LNCaP clone FGC (cell line): ENCODE measurements around the gene RILPL2.

Experiments
- DNase-seq: peaks from one replicate; pipeline ENCODE4 v3.0.0-alpha.2; 2011; ENCODE audit warnings: low read depth
- H3K4me3 ChIP-seq: 2 replicates; pipeline ENCODE4 v1.5.1; 2011; ENCODE audit warnings: mild to moderate bottlenecking, low read depth, low read length, control low read depth
- TF ChIP-seq, protein P1 (sequence below): IDR thresholded peaks from 2 replicates; pipeline ENCODE4 v1.5.1; 2012; ENCODE audit warnings: mild to moderate bottlenecking; ENCODE audit not compliant: control insufficient read depth, insufficient read depth; ENCODE audit errors: extremely low read depth

The RILPL2 gene

DNA sequence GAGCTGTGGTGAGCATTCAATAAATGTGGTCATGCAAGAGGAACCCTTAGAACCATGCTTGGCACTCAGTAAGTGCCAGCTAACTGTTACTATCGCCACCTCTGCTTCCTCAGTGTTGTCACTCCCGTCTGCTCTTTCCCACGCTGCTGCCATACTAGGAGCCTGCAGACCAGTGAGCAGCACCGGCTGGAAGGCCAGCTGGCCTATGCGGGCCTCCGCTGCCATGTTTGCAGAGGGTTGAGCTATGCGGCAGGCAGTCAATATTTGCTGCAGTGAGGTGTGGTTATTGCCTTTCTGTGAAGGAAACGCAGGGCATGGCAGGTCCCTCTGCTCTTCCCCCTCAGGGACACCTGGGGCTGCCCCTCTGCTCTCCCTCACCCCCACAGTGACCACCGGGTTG lies 39.5 kb downstream of the RILPL2 start:
- TF ChIP-seq, protein P1, sequence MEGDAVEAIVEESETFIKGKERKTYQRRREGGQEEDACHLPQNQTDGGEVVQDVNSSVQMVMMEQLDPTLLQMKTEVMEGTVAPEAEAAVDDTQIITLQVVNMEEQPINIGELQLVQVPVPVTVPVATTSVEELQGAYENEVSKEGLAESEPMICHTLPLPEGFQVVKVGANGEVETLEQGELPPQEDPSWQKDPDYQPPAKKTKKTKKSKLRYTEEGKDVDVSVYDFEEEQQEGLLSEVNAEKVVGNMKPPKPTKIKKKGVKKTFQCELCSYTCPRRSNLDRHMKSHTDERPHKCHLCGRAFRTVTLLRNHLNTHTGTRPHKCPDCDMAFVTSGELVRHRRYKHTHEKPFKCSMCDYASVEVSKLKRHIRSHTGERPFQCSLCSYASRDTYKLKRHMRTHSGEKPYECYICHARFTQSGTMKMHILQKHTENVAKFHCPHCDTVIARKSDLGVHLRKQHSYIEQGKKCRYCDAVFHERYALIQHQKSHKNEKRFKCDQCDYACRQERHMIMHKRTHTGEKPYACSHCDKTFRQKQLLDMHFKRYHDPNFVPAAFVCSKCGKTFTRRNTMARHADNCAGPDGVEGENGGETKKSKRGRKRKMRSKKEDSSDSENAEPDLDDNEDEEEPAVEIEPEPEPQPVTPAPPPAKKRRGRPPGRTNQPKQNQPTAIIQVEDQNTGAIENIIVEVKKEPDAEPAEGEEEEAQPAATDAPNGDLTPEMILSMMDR = no peak
- H3K4me3 ChIP-seq = no peak overlapping the region
- DNase-seq = no peak

DNA sequence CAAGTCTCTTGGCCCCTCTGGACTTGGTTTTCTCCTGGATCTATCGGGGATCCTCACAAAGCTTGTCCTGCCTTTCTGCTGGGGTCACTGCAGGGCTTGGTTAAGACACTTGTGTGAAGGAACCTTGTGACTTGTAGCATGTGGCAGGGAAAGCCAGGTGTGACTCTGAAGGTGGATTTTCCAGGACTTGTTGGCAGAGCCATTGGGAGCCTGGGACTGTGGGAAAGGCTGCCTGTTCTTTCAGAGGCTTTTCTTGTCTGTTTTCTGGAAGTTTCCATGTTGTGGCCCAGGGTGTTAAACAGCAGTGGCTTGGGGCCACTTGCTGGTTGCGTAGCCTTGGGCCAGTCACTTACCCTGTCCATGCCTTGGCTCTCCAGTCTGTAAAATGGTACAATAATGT lies 39.9 kb downstream of the RILPL2 start:
- TF ChIP-seq, protein P1 = no peak
- no peak overlapping the region for H3K4me3 ChIP-seq
- no peak for DNase-seq

DNA sequence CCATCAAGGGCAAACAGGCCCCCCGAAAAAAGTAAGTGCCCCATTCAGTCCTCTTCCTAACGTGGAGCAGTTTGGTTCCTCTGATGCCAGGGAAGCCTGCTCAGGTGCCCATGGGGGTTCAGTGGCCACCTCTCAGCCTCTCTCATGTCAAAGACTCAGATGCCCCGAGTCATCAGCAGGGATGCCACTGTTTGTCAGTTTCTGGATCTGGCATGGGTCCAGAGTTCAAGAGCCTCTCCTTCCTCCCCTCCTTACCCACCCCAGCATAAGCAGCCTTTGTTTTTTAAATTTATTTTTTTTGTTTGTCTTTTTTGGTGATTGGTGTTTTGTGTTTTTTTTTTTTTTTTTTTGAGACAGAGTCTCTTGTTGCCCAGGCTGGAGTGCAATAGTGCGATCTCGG lies 41.2 kb downstream of the RILPL2 start:
- no peak for DNase-seq
- TF ChIP-seq, protein P1 = no peak
- no peak overlapping the region for H3K4me3 ChIP-seq

DNA sequence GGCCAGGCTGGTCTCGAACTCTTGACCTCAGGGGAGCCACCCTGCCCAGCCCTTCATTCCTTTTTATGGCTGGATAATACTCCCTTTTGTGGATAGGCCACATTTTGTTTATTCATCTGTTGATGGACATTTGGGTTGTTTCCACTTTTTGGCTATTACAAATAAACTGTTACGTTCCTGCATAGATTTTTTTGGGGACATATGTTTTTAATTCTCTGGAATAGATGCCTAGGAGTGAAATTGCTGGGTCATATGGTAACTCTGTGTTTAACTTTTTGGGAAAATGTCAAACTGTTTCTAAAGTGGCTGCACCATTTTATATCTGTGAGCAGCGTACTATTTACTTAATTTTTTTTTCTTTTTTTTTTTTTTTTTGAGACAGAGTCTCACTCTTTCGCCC lies 42.7 kb downstream of the RILPL2 start:
- TF ChIP-seq, protein P1 = no peak
- DNase-seq = no peak
- H3K4me3 ChIP-seq = no peak overlapping the region

DNA sequence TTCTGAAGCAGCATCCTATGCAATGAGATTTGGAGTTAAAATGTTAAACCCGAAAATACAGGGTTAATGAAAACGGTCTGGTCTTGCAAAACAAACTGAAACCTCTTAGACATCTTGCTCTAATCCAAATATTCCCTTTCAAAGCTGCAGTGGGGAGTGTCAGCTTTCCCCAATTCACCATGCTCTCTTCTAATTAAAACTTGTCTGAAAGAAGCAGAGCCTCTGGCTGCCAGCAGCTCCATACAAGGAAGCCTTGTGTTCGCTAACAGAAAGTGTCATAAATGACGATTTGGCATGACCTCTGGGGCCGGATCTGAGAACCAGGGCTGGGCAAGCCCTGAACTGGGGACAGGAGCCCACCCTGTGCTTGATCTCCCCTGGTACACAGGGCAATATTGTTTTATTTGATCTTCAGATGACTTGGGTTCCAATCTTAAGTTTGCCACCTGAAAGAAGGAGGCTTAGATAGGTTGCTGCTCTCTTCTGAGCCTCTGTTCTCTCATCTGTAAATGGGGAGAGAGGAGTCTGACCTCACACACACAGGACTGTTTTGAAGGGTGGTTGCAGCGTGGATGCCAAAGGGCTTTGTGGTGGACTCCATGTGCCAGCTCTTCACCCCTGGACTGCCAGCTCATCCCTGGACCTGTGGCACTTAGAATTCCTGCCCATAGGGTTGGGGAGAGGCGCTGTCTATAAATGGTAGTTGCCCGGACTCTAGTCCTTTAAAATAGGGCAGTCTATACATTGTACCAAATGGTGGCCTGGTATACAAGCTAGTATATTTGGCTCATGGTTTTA lies 44.7 kb downstream of the RILPL2 start:
- TF ChIP-seq, protein P1 = no peak
- DNase-seq = no peak
- H3K4me3 ChIP-seq = no peak overlapping the region

DNA sequence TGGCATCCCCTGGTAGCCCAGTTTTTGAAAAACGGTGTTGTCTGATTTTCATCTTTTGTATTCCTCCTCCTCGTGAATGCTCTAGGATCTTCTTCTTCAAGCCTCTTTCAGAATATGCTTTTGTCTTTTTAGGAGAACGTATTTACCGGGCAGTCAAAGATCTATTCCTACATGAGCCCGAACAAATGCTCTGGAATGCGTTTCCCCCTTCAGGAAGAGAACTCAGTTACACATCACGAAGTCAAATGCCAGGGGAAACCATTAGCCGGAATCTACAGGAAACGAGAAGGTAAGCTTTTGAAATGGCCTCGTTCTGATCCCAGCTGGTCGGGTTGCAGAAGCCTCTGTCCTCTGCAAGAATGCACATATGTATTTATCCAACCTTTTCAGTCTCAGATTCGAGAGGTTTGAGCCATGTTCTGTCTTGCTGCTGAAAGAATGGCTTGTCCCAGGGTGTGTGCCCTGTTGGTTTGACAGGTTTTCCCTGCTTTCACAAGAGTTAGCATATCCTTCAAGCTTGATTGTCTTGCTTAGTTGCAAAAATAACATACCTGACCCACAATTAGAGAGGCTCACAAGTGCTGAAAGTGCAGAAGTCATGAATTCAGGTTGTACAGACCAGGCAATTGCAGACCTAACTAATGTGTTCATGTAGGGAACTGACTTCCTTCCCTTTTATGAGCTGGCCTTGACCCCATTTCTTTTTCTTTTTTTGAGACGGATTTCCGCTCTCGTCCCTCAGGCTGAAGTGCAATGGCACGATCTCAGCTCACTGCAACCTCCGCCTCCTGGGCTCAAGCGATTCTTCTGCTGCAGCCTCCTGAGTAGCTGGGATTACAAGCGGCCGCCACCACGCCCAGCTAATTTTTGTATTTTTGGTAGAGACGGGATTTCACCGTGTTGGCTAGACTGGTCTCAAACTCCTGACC lies 45.7 kb downstream of the RILPL2 start:
- no peak for DNase-seq
- TF ChIP-seq, protein P1 = no peak
- H3K4me3 ChIP-seq = peak overlapping the region; percentile 65
